NCI-H526 treated with DMSO at 0.1 percent for 48 hours (cell line): ENCODE data around the gene DNAJA3.
"Not testable (repeated sequence)": the region's sequence is repeated elsewhere in the genome, so short reads cannot be mapped to it uniquely, and the experiment has no call there.

ENCODE experiments used
- DNase-seq: peaks from one replicate; lab custom pipeline; 2025; lab: John Stamatoyannopoulos, UW

Gene DNAJA3

DNA sequence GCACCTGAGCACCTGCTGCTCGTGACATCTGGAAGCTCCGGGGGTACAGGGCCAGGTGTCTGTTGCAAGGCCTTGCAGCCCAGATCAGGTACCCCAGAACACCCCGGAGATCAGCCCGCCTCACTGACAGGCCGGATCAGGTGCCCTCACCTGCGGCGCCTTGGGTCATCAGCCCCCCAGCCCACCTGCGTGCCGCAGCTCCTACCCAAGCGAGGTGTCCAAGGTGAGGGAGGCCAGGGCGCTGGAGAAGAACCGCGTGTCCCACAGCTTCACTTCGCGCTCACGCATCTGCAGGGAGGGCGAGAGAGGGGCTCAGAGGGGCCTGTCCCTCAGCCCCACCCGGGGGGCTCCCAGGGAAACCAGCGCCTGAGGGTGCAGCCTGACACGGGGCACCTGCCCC is 37.9 kb upstream of the DNAJA3 start:
- no peak for DNase-seq

DNA sequence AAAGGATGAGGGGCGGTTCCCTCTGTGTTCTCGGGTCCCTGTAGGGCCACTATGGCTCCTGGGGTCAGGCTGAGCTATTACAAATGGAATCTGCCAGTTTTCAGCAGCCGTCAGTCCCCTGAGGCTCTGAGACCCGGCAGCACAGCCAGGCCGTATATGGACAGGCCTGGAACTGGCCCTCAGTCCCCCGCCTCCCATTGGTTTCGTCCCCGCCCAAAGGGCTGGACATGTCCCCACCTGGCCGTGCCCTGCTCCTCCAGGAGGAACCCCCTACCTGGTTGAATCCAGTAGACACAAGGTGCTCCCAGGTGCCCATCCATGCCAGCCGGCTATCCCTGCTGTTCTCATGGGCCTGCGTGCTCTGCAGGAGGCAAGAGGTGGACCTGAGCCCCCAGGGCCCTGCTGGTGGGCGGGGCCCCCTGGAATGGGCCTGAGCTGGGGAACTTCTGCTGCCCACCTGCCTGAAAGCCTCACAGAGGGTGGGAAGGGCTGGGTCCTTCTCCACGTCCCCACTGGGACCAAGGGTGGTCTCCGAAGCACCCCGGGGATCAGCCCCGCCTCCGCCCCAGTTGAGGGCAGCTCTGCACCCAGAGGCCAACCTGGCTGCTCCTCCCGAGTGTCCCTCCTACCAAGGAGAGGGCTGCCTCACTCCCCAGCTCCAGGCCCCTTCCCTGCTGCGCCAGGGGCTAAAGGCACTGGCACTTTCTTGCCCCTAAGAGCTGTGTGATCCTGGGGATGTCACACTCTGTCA is 37.2 kb upstream of the DNAJA3 start:
- DNase-seq, result no peak

DNA sequence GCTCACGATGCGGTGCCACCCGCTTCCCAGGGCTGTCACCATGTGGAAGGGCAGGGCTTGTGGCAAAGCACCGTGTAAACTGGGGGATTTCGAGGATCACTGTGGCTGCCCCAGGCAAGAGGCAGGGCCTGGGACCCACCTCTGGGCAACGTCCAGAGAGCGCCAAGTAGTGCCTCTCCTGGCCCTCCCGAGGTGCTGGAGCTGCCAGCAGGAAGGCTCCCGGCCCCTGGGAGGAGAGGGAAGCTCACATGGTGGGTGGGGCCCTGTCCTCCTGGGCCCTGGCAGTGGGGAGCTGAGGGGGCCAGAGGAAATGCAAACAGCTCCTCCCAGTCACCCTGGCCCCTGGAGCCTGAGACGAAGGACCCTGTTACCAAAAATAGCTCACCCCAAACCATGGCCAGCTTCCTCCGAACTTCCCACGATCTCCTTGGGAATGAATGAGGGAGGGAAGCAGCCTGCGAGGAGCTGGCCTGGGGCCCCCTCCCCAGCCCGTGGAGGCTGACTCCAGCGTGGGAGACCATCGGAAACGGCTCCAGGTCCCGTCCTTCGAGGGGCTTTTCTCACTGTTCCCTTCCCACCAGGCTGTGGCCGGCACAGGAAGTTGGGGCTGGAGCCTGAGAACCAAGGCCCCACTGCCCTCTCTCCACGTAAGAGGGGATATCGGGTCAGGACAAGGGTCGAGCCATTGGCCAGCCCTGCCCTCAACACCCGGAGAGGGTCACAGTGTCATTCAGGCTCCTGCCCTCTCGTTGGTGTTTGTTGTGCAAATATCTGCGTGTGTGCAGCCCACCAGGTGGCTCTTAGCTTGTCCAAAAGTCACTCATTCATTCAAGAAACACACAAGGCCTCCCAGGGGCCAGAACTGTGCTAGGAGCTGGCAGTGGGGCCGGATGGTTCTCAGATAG is 36.4 kb upstream of the DNAJA3 start:
- DNase-seq, result no peak

DNA sequence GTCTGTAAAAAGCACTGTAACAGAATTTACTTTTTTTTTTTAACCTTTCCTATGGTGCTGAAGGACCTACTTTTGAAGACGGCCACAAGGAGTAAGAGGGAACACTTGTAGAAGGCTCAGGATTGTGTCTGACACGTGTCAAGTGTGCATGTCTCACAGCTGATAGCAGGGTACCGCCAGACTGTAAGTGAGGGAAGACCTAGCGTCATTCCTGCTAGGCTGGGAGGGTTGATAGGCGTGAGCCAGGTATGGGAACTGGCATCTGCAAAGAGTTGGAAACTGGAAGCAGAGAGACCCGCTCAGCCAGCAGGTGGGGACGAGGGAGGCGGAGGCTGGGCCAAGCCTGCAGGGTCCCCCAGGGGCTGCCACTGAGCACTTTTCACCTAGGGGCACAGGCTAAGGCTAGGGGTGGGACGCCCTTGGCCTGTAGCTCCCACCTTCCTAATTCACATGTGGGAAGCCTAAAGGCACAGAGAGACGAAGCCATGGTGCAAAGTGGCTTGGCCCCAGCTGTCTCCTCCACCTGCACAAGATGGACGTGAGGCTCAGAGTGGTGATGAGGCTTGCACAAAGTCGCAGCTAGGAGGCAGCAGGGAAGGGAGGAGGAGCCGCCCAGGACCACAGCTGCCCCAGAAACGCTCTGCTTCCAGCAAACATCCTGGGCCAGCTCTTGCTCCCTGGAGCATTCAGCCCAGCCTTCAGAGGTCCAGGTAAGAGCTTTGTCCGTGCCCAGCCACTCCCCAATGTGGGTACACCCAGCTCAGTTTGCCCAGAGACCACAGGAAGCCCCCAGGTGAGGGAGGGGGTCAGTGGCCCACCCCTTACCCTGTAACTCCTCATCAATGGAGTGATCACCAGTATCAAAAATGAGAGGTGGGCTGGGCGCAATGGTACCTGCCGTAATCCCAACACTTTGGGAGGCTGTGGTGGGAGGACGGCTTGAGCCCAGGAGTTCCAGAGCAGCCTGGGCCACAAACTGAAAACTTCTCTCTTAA is 35.1 kb upstream of the DNAJA3 start:
- DNase-seq, result no peak

DNA sequence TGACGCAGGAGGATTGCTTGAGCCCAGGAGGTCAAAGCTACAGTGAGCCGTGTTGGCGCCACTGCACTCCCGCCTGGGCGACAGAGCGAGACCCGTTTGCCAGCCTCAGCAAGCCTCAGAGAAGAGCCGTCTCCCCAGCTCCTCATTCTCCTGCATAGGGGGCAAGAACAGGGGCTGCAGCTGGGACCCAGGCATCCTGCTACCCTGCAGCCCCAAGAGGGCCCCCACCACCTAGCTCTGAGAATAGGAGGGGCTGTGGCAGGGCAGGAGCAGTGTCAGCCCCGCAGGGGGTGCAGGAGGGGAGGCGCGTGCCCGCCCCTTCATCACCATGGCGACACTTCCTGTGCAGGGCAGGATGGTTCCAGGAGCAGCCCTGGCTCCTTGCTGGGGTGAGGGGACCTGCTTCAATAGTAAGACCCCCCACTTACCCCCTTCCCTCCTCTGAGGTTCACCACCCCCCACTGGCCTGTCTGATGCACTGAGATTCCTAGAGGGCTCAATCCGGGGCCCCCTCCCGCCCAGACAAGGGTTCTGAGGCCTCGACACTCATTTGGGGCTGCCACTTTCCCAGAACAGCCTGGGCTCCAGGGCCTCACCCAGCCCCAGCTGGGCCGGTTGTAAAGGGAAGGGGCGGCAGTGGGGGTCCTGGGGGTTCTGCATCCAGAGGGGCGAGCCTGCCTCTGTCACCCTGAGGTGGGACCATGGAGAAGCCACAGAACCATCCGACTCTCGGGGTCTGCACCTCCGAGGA is 33.9 kb upstream of the DNAJA3 start:
- DNase-seq, result no peak

DNA sequence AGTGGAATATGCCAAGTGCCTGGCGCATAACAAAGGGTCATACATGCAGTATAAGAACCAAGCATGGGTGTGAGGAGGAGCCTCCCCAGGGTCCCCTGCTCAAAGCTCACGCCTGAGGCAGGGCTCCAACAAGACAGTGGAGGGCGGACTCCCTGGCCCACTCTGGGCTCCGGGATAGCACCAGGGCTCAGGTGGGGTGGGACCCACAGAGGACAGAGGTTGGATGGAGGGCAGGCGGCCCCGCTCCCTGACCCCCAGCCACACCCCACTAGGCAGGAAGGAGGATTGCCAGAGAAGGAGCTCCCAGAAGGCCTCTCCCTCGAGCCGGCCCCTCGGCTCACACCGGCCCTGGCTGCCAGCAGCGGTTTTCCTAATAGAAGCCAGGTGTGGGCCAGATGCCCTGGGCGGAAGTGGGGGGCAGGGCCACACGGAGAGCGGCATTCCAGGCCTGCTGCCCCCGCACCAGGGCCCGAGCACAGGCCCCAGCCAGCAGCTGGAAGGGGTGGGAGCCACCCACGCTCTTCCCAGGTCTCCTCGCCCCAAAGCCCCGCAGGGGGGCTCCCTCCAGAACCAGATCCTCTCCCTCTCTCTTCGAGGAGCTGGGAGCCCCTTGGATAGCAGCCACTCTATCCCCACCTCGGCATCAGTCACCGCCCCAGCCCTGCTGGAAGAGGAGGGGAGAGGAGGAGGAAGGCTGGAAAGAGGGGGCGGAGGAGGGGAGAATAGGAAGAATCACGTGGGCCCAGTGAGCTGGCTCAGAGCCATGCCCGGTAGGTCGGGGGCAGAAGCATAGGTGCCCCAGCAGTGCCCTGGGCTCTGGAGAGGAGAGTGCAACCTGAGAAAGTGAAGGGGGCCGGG is 33.1 kb upstream of the DNAJA3 start:
- no peak for DNase-seq

DNA sequence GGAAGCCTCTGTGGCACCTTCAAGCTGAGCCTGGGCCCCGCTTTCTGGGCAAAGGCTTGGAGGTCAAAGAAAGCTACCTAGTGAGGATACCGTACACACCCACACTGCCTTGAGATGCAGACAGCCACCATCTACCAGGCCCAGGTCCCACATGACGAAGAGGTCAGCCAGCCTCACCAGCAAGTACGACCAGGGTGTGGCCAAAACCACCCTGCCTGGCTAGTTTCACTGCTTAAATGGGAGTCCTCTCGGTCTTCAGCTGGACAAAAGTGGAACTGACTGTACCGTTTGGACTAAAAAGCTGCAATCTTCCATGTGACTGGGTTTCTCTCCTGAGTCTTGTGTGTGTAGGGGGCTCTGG is 32.4 kb upstream of the DNAJA3 start:
- DNase-seq, result no peak

DNA sequence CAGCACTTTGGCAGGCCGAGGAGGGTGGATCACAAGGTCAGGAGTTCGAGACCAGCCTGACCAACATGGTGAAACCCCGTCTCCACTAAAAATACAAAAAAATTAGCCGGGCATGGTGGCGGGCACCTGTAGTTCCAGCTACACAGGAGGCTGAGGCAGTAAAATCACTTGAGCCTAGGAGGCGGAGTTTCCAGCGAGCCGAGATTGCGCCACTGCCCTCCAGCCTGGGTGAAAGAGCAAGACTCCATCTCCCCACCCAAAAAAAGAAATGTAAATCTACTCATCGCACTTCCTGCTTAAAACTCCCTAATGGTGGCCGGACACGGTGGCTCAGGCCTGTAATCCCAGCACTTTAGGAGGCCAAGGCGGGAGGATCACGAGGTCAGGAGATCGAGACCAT is 31.8 kb upstream of the DNAJA3 start:
- DNase-seq, result not testable (repeated sequence)

DNA sequence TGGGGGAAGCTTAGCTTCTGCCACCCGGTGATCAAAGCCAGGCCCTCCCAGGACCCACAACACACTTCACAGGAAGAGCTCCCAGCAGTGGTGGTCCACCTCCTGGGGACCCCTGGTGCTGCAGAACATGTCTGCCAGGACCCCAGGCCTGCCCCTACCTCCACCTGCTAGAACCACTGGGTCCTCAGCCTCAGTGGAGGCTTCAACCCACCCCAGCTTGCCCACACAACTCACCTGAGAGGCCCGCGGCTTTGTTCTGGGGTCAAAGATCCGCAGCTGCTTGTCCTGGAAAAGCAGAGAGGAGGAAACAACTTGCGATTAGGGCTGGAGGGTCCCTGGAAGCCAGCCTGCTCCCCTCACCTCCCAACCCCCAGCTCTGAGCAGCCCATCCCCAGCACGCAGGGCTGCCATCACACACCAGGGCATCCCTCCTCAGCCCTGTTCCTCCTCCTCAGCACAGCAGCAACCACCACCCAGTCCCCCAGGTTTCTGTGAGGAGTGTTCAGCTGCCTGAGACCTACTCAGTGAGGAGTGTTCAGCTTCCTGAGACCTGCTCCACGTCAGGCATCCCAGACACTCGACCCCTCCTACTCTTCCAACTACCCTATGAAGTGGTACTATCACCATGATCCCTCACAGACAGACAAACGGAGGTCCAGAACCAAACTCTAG is 30.5 kb upstream of the DNAJA3 start:
- no peak for DNase-seq

DNA sequence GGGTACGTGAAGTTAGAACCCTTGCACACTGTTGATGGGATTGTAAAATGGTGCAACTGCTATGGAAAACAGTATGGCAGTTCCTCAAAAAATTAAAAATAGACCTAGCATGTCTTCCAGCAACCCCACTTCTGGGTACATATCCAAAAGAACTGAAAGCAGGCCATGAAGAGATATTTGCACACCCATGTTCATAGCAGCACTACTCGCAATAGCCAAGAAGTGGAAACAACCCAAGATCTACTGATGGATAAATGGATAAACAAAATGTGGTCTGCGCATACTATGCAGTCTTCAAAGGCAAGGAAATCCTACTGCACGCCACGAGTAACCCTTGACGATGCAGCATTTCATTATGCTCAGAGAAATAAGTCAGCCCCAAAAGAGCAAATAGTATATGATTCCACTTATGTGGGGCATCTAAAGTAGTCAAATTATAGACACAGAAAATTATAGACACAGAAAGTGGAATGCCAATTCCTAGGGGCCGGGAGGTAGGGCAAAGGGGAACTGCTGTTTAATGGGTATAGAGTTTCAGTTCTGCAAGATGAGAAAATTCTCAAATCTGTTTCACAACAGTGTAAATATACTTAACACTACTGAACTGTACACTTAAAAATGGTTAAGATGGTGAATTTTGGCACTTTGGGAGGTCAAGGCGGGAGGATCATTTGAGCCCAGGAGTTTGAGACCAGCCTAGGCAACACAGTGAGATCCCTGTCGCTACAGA is 26.5 kb upstream of the DNAJA3 start:
- no peak for DNase-seq

DNA sequence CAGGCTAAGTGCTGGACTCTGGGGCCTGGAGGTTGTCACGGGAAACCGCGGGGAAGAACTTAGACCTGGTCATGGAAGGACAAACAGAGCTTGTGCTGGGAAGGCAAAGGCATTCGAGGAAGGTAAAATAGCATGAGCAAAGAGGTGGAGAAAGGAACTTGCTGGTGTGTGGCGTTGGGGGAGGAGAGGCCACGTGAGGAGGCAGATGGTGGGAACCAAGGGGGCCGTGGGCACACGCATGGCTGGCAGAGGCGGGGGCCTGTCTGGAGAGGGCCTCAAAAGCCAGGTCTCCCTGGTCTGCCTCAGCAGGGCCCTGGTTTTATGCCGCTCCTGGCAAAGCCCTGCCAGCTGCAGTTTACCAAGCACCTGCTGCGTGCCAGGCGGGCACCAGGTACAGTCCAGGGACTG is 24.6 kb upstream of the DNAJA3 start:
- no peak for DNase-seq

DNA sequence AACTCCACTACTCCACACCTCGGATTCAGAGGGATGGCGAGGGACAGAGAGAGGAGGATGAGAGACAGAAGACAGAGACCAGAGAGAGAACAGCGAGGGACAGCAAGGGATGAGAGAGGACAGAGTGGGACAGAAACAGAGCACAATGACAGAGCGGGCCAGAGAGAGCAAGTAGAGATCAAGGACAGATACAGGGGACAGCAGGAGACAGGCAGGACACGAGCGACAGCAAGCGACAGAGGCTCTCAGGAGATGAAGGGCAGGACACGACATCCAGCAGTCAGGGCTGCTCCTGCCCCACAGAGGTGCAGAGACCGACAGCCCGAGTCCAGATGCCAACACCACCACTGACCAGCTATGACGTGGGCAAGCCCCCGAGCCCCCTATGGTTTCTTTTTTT is 24.2 kb upstream of the DNAJA3 start:
- DNase-seq, result no peak

DNA sequence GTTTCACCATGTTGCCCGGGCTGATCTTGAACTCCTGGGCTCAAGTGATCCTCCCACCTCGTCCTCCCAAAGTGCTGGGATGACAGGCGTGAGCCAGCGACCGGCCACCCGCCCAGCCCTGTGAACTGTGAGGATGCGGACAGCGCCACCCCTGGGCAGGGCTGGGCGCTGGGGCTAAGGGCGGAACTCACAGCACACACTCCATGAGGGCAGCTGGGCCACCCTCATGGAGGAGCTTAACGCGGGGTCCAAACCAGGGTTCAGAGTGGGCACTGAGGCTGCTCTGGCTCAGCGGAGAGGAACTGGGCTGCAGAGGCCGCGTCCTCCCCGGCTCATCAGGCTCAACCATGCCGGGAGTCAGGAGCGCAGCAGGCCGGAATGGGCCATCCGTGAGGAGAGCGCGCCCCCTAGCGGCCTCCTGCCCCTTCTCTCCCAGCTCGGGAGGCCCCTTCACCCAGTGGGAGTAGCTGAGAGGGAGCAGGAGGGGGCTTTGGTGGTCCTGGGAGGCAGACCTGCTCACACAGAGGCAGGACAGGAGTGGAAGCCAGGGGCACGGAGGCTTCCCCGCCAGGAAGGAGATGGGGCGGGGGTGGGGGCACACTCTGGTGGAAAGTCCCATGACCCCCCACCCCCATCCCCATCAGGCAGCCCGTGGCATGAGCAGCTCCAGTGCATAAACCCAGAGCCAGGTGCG is 23.1 kb upstream of the DNAJA3 start:
- DNase-seq, result peak; percentile 16

DNA sequence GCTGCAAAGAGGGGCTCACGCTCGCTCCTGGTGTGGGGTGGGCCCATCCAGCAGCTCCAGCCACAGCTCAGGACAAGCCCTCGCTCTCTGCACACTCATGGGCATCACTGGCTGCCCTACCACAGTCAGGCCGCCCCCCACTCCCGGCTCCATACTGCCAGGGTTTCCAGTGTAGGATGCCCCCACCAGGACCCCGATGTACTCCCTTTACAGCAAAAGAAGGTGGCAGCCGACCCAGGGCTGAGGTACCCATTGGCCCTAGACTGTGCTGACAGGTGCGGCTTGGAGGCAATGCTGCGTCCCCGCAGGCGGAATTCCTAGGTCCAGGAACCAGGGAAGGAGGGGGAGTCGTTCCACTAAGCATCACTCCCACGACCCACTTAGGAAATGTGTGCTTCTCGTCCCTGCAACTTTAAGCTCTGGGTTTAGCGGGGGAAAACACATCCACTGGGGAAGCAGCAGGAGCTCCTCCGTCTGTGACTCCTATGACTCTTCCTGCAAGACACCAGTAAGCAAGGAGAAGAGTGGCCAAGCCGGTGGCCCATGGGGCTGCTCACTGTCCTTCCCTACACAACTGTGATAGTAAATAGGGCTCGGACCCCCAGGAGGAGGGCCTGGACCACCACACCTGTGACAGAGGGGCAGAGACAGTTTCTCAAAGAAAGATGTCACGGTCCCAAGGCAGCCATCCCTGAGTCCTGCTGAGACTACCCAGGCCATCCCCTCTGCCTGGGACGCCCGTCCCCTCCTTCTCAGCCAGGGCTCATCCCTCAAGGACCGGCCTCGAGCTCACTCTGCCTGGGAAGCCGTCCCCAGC is 22.3 kb upstream of the DNAJA3 start:
- DNase-seq, result no peak

DNA sequence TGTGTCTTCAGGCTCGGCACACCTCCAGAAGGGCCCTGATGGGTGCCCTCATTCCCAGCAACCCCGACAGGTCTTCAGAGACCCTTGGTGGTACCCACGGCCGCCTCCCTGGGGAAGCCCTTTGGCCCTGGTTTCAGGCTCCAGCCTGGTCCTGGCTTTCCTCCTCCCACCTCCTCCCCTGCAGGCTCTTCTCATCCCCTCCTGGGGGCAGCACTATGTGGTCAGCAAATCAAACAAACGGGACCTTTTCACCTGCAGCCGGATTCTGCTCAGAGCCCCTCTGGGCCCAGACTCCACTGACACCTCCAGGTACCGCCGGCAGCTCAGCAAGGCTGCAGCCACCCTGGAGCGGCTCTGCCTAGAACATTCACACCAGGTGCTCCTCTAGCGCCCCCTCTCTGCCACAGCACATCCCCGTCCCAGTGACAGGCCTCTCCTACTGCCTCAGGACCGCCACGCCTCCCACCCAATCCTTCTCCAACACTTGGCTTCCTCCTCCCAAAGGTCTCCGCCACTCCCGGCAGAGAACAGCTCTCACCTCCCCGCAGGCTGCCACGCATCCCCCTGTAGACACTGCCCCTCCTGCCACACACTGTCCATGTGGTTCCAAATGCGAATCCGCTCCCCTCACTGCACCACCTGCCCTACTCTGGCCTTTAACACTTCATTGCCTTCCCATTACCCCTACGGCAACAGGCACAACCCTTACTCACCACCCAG is 21.3 kb upstream of the DNAJA3 start:
- DNase-seq, result peak; percentile 16

DNA sequence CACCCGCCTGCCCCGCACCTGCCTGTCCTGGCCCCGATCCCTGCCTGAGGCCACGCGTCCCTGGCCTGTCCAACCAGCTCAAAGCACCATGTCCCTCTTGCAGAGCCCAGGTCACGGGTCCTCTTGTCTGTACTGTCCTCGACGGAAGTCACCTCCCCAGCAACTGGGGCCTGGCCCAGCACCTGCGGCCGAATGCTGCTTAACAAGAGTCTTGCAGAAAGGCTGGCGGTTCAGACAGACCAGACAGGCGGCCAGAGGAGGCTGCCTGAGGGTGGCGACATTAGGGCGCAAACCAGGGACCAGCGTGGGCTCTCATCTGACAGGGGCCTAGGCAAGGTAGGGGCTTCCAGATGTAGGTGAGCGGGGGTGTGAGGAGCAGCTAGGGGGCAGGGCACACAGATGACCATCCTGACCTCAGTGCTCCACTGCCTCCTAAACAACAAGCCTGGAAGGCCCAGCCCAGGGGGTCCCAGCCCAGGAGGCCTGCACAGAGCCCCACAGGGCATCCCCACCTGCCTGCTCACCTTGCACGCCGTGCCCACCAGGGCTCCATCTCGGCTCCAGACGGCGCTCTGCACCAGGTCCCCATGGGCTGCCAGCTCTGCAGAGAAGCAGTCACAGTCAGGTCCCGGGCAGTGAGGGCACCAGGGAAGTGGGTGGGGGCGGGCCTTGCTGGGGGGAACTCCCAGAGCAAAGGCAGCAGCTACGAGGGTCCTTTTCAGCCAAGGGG is 20.5 kb upstream of the DNAJA3 start:
- no peak for DNase-seq
